ENCODE results near the gene FAM177A1. TPM values are rescaled to one million over a fixed set of nuclear protein-coding genes. Genes with fewer than 3 reads are reported as not detected.
A peak's percentile ranks its signal among the peaks of the same experiment; 100 is the strongest.
"Not testable (repeated sequence)": the region's sequence is repeated elsewhere in the genome, so short reads cannot be mapped to it uniquely, and the experiment has no call there.

Gene FAM177A1
- total RNA-seq, 1 experiment from 2014 or later = 49.9 TPM

DNA sequence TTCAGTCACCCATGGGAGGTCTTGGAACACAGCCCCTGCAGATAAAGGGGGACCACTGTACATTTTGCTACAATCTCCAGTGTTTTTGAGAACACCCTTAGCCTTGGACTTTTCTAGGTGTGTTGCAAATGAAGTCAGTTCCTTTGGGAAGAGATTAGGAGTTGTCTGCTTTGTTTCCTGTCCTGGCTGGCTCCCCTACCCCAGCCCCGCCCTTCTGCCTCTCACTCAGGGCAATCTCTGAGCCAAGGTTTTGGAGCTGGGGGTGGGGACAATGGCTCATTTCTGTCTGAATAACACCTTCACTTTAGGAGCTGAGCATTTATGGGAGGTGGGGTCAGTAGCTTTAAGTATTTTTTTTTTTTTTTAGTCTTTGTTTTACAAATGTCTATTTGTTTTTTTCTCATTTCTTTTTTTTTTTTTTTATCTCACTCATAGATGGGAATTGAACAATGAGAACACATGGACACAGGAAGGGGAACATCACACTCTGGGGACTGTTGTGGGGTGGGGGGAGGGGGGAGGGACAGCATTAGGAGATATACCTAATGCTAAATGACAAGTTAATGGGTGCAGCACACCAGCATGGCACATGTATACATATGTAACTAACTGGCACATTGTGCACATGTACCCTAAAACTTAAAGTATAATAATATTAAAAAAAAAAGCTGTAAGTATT lies 15.2 kb downstream of the FAM177A1 start:
- peak; percentile 17 for DNase-seq (ENCODE audit: low read depth)

GRCh38 chr14:35065731-35066130 lies 19.7 kb downstream of the FAM177A1 start:
- DNase-seq (ENCODE audit: low read depth) = not testable (repeated sequence)

GRCh38 chr14:35068238-35069012 lies 22.4 kb downstream of the FAM177A1 start:
- no peak for DNase-seq (ENCODE audit: low read depth)

DNA sequence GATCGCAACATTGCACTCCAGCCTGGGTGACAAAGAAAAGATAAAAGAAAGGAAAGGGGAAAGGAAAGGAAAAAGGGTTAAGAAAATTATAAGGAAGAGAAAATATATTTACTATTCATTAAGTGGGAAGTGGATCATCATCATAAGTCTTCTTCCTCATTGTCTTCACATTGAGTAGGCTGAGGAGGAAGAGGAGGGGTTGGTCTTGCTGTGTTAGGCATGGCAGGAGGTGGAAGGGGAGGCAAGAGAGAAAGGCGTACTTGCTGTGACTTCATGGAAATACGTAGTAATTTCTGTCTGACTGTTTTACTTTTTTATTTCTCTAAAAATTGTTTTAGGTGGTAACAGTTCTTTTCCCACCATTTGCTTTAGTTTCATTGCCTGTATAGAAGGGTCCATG lies 26.2 kb downstream of the FAM177A1 start:
- DNase-seq (ENCODE audit: low read depth) = no peak

GRCh38 chr14:35073486-35073885 lies 27.4 kb downstream of the FAM177A1 start:
- DNase-seq (ENCODE audit: low read depth) = no peak

GRCh38 chr14:35078082-35078481 lies 32.0 kb downstream of the FAM177A1 start:
- DNase-seq (ENCODE audit: low read depth) = no peak

- DNase-seq (ENCODE audit: low read depth) = no peak
Measured at GRCh38 chr14:35079742-35080141, 33.7 kb downstream of the FAM177A1 start.

DNA sequence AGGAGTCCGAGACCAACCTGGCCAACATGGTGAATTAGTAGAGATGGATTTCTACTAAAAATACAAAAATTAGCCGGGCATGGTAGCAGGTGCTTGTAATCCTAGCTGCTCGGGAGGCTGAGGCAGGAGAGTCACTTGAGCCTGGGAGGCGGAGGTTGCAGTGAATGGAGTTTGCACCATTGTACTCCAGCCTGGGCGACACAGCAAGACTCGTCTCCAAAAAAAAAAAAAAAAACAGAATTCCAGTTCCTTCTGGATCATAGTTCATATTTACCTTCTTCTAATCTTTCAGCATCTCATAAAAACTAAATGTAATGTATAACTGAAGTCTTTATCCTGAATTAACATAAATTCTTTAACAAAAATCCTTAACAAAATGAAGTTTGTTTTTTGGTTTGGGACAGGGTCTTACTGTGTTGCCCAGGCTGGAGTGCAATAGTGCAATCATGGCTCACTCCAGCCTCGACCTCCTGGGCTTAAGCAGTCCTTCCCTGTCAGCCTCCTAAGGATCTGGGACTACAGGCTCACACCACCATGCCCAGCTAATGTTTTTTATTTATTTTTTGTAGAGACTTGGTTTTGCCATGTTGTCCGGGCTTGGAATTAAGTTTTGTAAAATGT lies 37.6 kb downstream of the FAM177A1 start:
- no peak for DNase-seq (ENCODE audit: low read depth)

DNA sequence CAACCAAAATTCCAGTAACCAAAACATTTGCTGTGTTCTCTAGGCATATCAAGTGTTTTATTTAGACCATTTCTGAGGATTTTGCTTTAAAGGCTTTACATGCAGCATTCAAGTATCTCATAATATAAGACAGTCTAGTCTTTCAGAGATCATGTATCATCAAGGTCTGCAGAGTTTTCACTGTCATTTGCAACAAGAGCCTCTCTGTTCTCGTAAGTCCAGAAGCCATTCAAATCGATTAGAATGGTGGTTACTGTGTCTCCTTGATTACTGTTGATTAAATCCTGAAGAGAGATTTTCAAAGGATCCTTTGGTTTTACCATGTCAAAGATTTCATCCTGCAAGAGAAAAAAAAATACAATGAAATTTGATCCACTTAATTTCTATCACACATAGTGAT lies 39.4 kb downstream of the FAM177A1 start:
- DNase-seq (ENCODE audit: low read depth) = no peak

DNA sequence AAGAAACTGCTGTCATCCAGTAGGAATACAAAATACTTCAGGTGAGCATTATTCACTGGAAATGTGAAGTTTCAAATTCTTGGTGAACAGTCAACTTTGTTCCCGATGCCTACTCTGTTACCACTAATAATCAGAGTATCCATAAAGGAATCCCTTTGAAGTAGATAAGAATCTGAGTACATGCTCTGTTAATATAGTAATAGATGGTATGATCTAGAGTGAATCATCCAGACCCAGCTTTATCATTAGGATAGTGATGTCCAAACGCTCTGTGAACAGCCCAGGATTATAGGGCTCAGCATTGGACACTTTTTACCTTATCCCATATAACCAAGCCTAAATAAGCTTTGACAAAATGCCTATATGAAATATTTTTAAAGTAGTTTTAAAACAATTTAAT lies 42.4 kb downstream of the FAM177A1 start:
- no peak for DNase-seq (ENCODE audit: low read depth)

- DNase-seq (ENCODE audit: low read depth) = not testable (repeated sequence)
Measured at GRCh38 chr14:35094645-35095044, 48.6 kb downstream of the FAM177A1 start.

- DNase-seq (ENCODE audit: low read depth) = no peak
Measured at GRCh38 chr14:35107866-35108265, 61.8 kb downstream of the FAM177A1 start.

GRCh38 chr14:35112641-35113040 lies 66.6 kb downstream of the FAM177A1 start:
- DNase-seq (ENCODE audit: low read depth) = no peak

GRCh38 chr14:35113308-35113950 lies 67.4 kb downstream of the FAM177A1 start:
- no peak for DNase-seq (ENCODE audit: low read depth)

DNA sequence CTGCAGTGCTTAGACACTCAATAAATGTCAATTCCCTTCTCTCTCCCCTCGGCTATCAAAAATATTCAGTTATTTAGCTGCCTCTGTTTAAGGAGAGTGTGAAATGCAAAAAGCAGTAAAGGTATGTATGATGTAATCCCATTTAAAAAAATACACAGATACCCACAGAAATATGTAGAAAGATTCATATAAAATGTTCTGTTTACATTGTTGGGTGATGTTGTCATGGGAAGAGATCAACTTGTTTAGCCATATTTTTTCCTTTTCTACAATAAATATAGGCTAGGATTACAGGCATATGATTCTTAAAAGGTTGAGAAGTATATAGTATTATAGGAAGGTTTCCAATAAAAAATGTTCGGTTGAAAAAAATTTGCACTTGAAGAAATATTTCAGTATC lies 68.0 kb downstream of the FAM177A1 start:
- DNase-seq (ENCODE audit: low read depth) = peak; percentile 13

DNA sequence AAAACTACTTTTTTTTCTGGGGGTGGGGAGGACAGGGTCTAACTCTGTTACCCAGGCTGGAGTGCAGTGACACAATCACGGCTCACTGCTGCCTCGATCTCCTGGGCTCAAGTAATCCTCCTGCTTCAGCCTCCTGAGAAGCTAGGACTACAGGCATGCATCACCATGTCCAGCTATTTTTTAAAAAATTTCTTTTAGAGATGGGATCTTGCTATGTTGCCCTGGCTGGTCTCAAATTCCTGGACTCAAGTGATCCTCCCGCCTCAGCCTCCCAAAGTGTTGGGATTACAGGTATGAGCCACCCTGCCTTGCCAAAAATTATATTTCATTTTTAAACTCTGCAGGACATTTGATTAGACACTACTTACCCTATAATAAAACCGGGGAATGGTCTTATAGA lies 70.2 kb downstream of the FAM177A1 start:
- no peak for DNase-seq (ENCODE audit: low read depth)

DNA sequence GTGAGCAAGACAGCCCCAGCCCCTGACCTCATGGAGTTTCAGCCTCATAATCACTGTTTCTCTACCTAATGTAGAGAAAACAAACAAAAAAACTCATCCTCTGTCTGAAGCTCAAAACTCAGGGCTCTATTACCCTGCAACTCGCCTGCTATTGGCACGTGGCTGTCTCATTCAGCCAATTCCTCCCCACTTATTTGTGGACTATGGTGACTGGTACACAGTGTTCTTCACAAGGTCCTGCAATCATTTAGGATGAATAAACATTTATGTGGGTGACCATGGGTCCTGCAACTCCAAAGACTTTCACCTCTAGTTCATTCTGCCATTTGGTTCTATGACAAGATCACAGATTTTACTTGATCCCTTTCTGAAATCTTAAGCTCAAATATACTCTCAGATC lies 71.0 kb downstream of the FAM177A1 start:
- no peak for DNase-seq (ENCODE audit: low read depth)

DNA sequence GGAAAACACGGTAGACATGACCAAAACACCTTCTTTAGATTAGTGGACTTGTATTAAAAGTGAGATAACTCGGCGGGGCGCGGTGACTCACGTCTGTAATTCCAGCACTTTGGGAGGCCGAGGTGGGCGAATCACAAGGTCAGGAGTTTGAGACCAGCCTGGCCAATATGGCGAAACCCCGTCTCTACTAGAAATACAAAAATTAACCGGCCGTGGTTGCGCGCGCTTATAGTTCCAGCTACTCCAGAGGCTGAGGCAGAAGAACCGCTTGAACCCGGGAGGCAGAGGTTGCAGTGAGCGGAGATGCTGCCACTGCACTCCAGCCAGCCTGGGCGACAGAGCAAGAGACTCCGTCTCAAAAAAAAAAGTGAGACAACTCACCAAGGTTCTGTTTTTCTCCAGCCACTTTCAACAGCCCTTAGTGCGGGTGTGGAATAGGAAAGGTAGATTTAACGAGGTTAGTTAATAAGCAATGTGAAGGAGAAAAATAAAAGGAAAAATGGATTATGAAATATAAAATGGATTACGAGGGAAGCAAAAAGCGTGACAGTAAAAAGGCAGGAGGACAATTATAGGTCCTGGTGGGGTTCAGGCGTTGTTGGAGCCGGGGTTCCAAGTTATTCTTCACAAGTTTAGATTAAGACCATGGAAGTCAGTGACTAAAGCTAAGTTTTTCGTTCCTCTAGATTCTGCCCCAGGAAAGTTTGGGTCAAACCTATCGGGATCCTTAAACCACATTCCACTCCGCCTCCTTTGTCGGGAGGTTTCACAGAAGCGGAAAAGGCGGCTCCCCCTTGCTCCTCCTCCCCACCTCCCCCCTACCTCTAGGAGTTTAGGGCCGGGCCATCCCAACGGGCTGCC lies 75.2 kb downstream of the FAM177A1 start:
- peak; percentile 18 for DNase-seq (ENCODE audit: low read depth)

- DNase-seq (ENCODE audit: low read depth) = peak; percentile 98
Measured at GRCh38 chr14:35121887-35122695, 76.0 kb downstream of the FAM177A1 start, which contains the start of the genes PPP2R3C and PRORP. TSS of gene PPP2R3C (minus strand) at chr14:35121990. CDS start at chr14:35121959, 31 bp downstream. TSS of gene PRORP (plus strand) at chr14:35122552. CDS start at chr14:35123246, 694 bp downstream.

DNA sequence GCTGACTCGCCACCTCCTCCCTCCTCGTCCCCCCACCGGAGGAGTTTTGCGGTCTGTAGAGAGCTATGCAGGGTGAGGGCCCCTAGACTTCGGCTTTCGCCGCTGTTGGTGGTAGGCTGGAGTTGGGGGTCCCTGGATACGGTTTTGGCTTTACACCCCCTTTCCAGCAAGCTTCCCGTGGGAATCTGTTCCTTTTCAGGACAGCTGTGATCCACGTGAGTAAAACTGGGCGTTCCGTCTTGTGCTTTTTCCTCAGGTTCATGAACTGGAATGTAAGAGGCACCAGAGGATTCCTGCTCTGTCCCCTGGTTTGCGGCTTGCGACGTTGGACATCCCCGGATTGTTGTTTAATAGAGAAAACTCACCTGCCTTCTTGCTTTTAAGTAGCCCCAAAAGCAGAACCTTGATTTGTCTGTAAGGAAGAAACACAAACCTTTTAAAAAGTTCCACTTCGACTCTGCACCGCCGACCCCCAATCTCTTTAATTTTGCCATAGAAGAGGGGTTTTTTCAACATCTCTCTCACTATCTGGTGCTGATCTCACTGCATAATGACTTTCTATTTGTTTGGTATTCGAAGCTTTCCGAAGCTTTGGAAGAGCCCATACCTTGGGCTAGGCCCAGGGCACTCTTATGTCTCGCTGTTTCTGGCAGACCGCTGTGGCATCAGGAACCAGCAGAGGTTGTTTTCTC lies 76.8 kb downstream of the FAM177A1 start:
- DNase-seq (ENCODE audit: low read depth) = peak; percentile 67

All from M059J (cell line).